H1 (cell line): ENCODE measurements around the gene PNLIPRP1. TPM values are rescaled to one million over a fixed set of nuclear protein-coding genes. Genes with fewer than 3 reads are reported as not detected.

ENCODE experiments used
- FOSL1 ChIP-seq: IDR thresholded peaks from 2 replicates; pipeline ENCODE4 v1.6.1; 2011; ENCODE audit warnings: mild to moderate bottlenecking, low read depth, low read length, moderate library complexity; ENCODE audit not compliant: insufficient read depth
- NRF1 ChIP-seq: IDR thresholded peaks from 2 replicates; pipeline ENCODE4 v1.6.1; 2011; ENCODE audit warnings: mild to moderate bottlenecking, low read depth, low read length, improper control_type of control experiment
- PHF8 ChIP-seq: fragments of 200-600 bp; sonication (generic); conservative IDR thresholded peaks from 2 replicates; pipeline ENCODE4 v1.7.1; 2012; ENCODE audit warnings: low read depth, mild to moderate bottlenecking, inconsistent platforms, low read length, moderate library complexity
- polyA plus RNA-seq, 7 experiments: library from polyadenylated mRNA; depleted of rRNA in 3 of 7; stranded (reverse) in 5 of 7; unstranded in 2 of 7; fragments of >200 nt in 5 of 7; fragments of 200-250 nt in 2 of 7; gene quantifications; 1 replicate in 5 of 7; 2 replicates in 1 of 7; 4 replicates in 1 of 7; pipeline versions ENCODE4 v1.2.1 to v1.2.3, GENCODE V29; 2011 to 2013; ENCODE audit warnings: missing spikeins in 2 of 7, mixed read lengths in 2 of 7
- total RNA-seq: library from RNA; stranded (reverse); fragmentation: NEBNext Ultra II Directional; extraction: Animal tissue kit (Norgen Biotek cat#: 25700); gene quantifications from 2 replicates; pipeline ENCODE4 v1.2.1, GENCODE V29; 2021
- TF ChIP-seq, protein P1 (sequence below): IDR thresholded peaks from 2 replicates; pipeline ENCODE4 v1.6.1; 2012; ENCODE audit warnings: low read length, inconsistent platforms

The PNLIPRP1 gene
- total and polyA plus RNA-seq, 2 of the 8 experiments (the other 6 are each of a cell fraction or from before 2014, with no cell fraction given), result not detected

DNA sequence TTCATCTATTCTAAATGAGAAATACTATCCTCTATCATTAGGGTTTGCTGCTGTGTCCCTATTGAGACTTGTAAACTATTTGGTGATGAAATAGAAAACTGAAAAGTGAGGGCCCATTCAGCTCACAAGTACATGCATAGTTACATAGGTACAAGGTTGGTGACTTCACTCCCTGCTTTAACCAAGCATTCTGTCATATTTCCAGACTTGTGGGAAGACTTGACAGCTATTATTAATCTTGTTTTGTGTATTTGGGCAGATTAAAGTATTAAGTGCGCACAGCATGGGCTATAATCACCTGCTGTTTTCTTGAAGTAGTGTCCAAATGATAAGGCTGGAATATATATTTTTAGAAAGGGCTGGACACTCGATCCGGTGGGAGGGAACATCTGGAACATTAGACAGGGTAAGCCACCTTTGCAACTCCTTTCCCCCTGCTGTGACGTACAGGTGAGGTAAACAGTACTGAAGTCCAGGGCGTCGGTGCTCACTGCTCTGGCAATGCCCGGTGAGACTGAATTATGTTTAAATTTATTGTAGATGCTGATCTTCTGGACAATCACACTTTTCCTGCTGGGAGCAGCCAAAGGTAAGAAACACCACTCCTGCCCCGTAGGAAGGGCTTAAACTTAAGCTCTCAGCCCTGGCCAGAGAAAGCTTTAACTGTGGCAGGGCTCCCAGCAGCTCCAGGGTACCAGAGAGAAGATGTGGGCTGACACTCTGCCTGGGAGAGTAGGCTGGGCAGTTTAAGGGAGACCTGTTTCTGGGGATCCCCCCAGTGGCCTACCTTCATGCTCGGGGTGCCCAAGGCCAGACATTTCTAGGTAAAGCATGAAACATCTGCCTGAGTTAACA lies at the start of gene PNLIPRP1 (continued):
- TF ChIP-seq NRF1, result no peak
- TF ChIP-seq FOSL1, result no peak
- TF ChIP-seq PHF8, result no peak
- TF ChIP-seq, protein P1, sequence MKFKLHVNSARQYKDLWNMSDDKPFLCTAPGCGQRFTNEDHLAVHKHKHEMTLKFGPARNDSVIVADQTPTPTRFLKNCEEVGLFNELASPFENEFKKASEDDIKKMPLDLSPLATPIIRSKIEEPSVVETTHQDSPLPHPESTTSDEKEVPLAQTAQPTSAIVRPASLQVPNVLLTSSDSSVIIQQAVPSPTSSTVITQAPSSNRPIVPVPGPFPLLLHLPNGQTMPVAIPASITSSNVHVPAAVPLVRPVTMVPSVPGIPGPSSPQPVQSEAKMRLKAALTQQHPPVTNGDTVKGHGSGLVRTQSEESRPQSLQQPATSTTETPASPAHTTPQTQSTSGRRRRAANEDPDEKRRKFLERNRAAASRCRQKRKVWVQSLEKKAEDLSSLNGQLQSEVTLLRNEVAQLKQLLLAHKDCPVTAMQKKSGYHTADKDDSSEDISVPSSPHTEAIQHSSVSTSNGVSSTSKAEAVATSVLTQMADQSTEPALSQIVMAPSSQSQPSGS, result no peak
- TF ChIP-seq, all 59 proteins: peak for 0
